T-cell (primary cell): ENCODE measurements around the gene TRAF3IP1. TPM values are rescaled to one million over a fixed set of nuclear protein-coding genes. Genes with fewer than 3 reads are reported as not detected.

Source experiments
- ATAC-seq, 4 experiments: fragments of 200-7000 bp in 3 of 4; fragments of 150-1000 bp in 1 of 4; cut with Tn5 transposase; replicated peaks in 1 of 4; 1 replicate in 3 of 4; 2 replicates in 1 of 4; pipeline ENCODE4 v1.10.0; 2021; ENCODE audit warnings: moderate library complexity in 3 of 4, mild to moderate bottlenecking in 2 of 4, moderate number of reproducible peaks in 1 of 4
- CTCF ChIA-PET, 2 donors: fragments of 300-600 bp; sonication (Branson Sonifier 250); formaldehyde crosslinking; loops; one replicate each; lab custom pipeline; 2022; ENCODE audit warnings: antibody characterized with exemption in 2 of 2; lab: Charles Lee
- POLR2A ChIA-PET, 2 donors: fragments of 300-600 bp; sonication (Branson Sonifier 250); formaldehyde crosslinking; loops; one replicate each; lab custom pipeline; 2022; ENCODE audit warnings: antibody characterized with exemption in 2 of 2; lab: Charles Lee
- DNase-seq, 35 experiments: peaks; one replicate each; pipeline versions ENCODE4 v3.0.0 to v3.0.0-alpha.2; 2013 to 2023
- H3K27ac ChIP-seq: one replicate; pipeline ENCODE4 v1.5.1; 2013; ENCODE audit warnings: low read length
- H3K27me3 ChIP-seq, 2 experiments: replicated peaks in 1 of 2; 1 replicate in 1 of 2; 2 replicates in 1 of 2; pipeline versions ENCODE4 v1.6.1 to v1.7.0; 2013; ENCODE audit warnings: low read length in 1 of 2, mixed read lengths in 1 of 2; ENCODE audit not compliant: control insufficient read depth in 2 of 2, insufficient read depth in 2 of 2; ENCODE audit errors: extremely low read depth in 1 of 2
- H3K36me3 ChIP-seq, 2 donors: 1 replicate in 1 of 2; 2 replicates in 1 of 2; pipeline versions ENCODE4 v1.6.1 to v1.7.0; 2013; ENCODE audit warnings: low read length in 1 of 2; ENCODE audit not compliant: control insufficient read depth in 2 of 2, insufficient read depth in 1 of 2; ENCODE audit errors: extremely low read depth in 1 of 2
- H3K4me1 ChIP-seq, 2 experiments: 1 replicate in 1 of 2; 2 replicates in 1 of 2; pipeline versions ENCODE4 v1.6.1 to v1.7.0; 2013; ENCODE audit warnings: low read length in 2 of 2, mixed read lengths in 1 of 2; ENCODE audit not compliant: insufficient read depth in 2 of 2, control insufficient read depth in 1 of 2; ENCODE audit errors: extremely low read depth in 1 of 2
- H3K4me3 ChIP-seq, 2 donors: 1 replicate in 1 of 2; 2 replicates in 1 of 2; pipeline versions ENCODE4 v1.5.1 to v1.7.0; 2013; ENCODE audit warnings: mild to moderate bottlenecking in 2 of 2, low read length in 1 of 2, moderate library complexity in 1 of 2; ENCODE audit not compliant: control insufficient read depth in 1 of 2; ENCODE audit errors: extremely low read depth in 1 of 2
- H3K9me3 ChIP-seq: 2 replicates; pipeline ENCODE4 v1.7.0; 2013
- H3K27ac Mint-ChIP-seq, 2 donors: one replicate each; pipeline ENCODE4 v1.8.0; 2020 to 2021; ENCODE audit warnings: mild to moderate bottlenecking in 2 of 2, mixed read lengths in 2 of 2
- H3K27me3 Mint-ChIP-seq, 2 donors: one replicate each; pipeline ENCODE4 v1.8.0; 2021 to 2022; ENCODE audit warnings: mixed read lengths in 2 of 2
- H3K36me3 Mint-ChIP-seq: one replicate; pipeline ENCODE4 v1.8.0; 2021; ENCODE audit warnings: mixed read lengths
- H3K4me1 Mint-ChIP-seq, 3 donors: one replicate each; pipeline ENCODE4 v1.8.0; 2020 to 2022; ENCODE audit warnings: mixed read lengths in 3 of 3, mild to moderate bottlenecking in 1 of 3
- H3K4me3 Mint-ChIP-seq, 3 donors: one replicate each; pipeline ENCODE4 v1.8.0; 2020 to 2022; ENCODE audit warnings: mild to moderate bottlenecking in 3 of 3, mixed read lengths in 3 of 3, moderate library complexity in 3 of 3
- H3K9me3 Mint-ChIP-seq, 3 donors: one replicate each; pipeline ENCODE4 v1.8.0; 2020 to 2022; ENCODE audit warnings: mixed read lengths in 3 of 3
- WGBS: methylation state at CpG from one replicate; pipeline ENCODE4 v1.1.5; 2013; ENCODE audit warnings: missing lambda C conversion rate; ENCODE audit not compliant: insufficient coverage; 5-methylcytosine and 5-hydroxymethylcytosine counted together
- total RNA-seq, 35 experiments: library from RNA in 6 of 35; stranded (reverse) in 6 of 35; fragments of 120-200 nt in 1 of 35; gene quantifications; one replicate each; pipeline versions ENCODE4 v1.2.1 to v1.2.4 and lab custom pipeline; 2013 to 2026

TRAF3IP1 gene
- total RNA-seq, 5 donors from 2014 or later (not counting 1 experiment from before 2014, with no cell fraction given): 6.3 to 12.1 (median 11.8) TPM

- ChIA-PET POLR2A (no interaction called here), CTCF (no interaction called here)
- peaks cover 0 to 7% of the 10 kb centered on the region in 2 donors for H3K27me3 Mint-ChIP-seq
- H3K27ac Mint-ChIP-seq: no peak overlapping the region
- DNase-seq (no peak), ATAC-seq (no peak)
- no peak overlapping the region for H3K4me3 Mint-ChIP-seq
- Histone ChIP-seq H3K9me3 (no peaks in the 10 kb centered on the region), H3K4me3 (no peak overlapping the region), H3K27ac (no peak overlapping the region), H3K27me3 (peaks cover 0 to 11% of the 10 kb centered on the region in 2 experiments), H3K4me1 (peaks cover 7 to 28% of the 10 kb centered on the region in 2 experiments), H3K36me3 (no peaks in the 10 kb centered on the region)
- H3K9me3 Mint-ChIP-seq: no peaks in the 10 kb centered on the region
- H3K36me3 Mint-ChIP-seq: no peaks in the 10 kb centered on the region
- H3K4me1 Mint-ChIP-seq: peaks cover 22 to 33% (median 30%) of the 10 kb centered on the region in 3 donors
- 87% methylated on average over 8 of the region's 8 CpGs for WGBS
Observed at GRCh38 chr2:238291550-238292281, 28.6 kb upstream of the TRAF3IP1 start.

GRCh38 chr2:238294046-238294392 lies 26.3 kb upstream of the TRAF3IP1 start:
- Mint-ChIP-seq H3K4me1 (peaks cover 11 to 16% (median 15%) of the 10 kb centered on the region in 3 donors), H3K27ac (no peak overlapping the region), H3K27me3 (peaks cover 0 to 16% of the 10 kb centered on the region in 2 donors), H3K36me3 (no peaks in the 10 kb centered on the region), H3K4me3 (no peak overlapping the region), H3K9me3 (no peaks in the 10 kb centered on the region)
- DNase-seq (no peak), ATAC-seq (no peak)
- ChIA-PET CTCF (no interaction called here), POLR2A (no interaction called here)
- H3K4me3 ChIP-seq: no peak overlapping the region
- H3K9me3 ChIP-seq: no peaks in the 10 kb centered on the region
- peaks cover 0 to 22% of the 10 kb centered on the region in 2 experiments for H3K27me3 ChIP-seq
- H3K4me1 ChIP-seq: peaks cover 7 to 13% of the 10 kb centered on the region in 2 experiments
- H3K36me3 ChIP-seq: no peaks in the 10 kb centered on the region
- 79% methylated on average over 9 of the region's 9 CpGs for WGBS
- H3K27ac ChIP-seq: no peak overlapping the region

- ChIA-PET POLR2A (interaction anchor here in 1 of 2 donors (1.0 kb wide), 1 partner anchor 281 kb away, joined by 3 read pairs; no protein-coding TSS in a partner anchor), CTCF (no interaction called here)
- Mint-ChIP-seq H3K27ac (no peak overlapping the region), H3K9me3 (no peaks in the 10 kb centered on the region), H3K4me1 (peaks cover 6 to 10% (median 10%) of the 10 kb centered on the region in 3 donors), H3K27me3 (peaks cover 0 to 16% of the 10 kb centered on the region in 2 donors), H3K4me3 (no peak overlapping the region), H3K36me3 (no peaks in the 10 kb centered on the region)
- WGBS: 86% methylated on average over 12 of the region's 17 CpGs
- ATAC-seq: no peak
- Histone ChIP-seq H3K36me3 (no peaks in the 10 kb centered on the region), H3K4me1 (peaks cover 3 to 7% of the 10 kb centered on the region in 2 experiments), H3K27me3 (peaks cover 0 to 22% of the 10 kb centered on the region in 2 experiments), H3K9me3 (no peaks in the 10 kb centered on the region), H3K4me3 (no peak overlapping the region), H3K27ac (no peak overlapping the region)
- DNase-seq: no peak
Observed at GRCh38 chr2:238294393-238295143, 25.8 kb upstream of the TRAF3IP1 start.

GRCh38 chr2:238295144-238296112 lies 24.9 kb upstream of the TRAF3IP1 start:
- Mint-ChIP-seq H3K36me3 (no peaks in the 10 kb centered on the region), H3K9me3 (no peaks in the 10 kb centered on the region), H3K27ac (peak overlapping the region in 1 of 2 donors; percentile 3), H3K4me1 (peaks cover 0 to 2% (median 2%) of the 10 kb centered on the region in 3 donors), H3K4me3 (no peak overlapping the region), H3K27me3 (peaks cover 0 to 16% of the 10 kb centered on the region in 2 donors)
- no peaks in the 10 kb centered on the region for H3K9me3 ChIP-seq
- peaks cover 0 to 22% of the 10 kb centered on the region in 2 experiments for H3K27me3 ChIP-seq
- no peak overlapping the region for H3K27ac ChIP-seq
- 75% methylated on average over 8 of the region's 21 CpGs for WGBS
- DNase-seq (no peak), ATAC-seq (no peak)
- ChIA-PET POLR2A (interaction anchor here in 1 of 2 donors (1.0 kb wide), 1 partner anchor 282 kb away, joined by 3 read pairs; no protein-coding TSS in a partner anchor), CTCF (no interaction called here)
- no peaks in the 10 kb centered on the region for H3K36me3 ChIP-seq
- H3K4me1 ChIP-seq: no peaks in the 10 kb centered on the region
- no peak overlapping the region for H3K4me3 ChIP-seq

GRCh38 chr2:238296638-238297457 lies 23.5 kb upstream of the TRAF3IP1 start:
- POLR2A ChIA-PET: no interaction called here
- WGBS: 79% methylated on average over 13 of the region's 24 CpGs
- H3K4me3 ChIP-seq: no peak overlapping the region
- no peaks in the 10 kb centered on the region for H3K4me1 ChIP-seq
- no peak overlapping the region for H3K27ac ChIP-seq
- H3K36me3 Mint-ChIP-seq: no peaks in the 10 kb centered on the region
- peaks cover 0 to 27% of the 10 kb centered on the region in 2 experiments for H3K27me3 ChIP-seq
- no peaks in the 10 kb centered on the region for H3K36me3 ChIP-seq
- no peaks in the 10 kb centered on the region for H3K9me3 ChIP-seq
- ATAC-seq (no peak), DNase-seq (no peak)
- no peak overlapping the region for H3K4me3 Mint-ChIP-seq
- H3K27ac Mint-ChIP-seq: no peak overlapping the region
- no peaks in the 10 kb centered on the region for H3K4me1 Mint-ChIP-seq
- H3K27me3 Mint-ChIP-seq: peaks cover 0 to 16% of the 10 kb centered on the region in 2 donors
- no peaks in the 10 kb centered on the region for H3K9me3 Mint-ChIP-seq
- CTCF ChIA-PET: interaction anchor here in 1 of 2 donors (0.6 kb wide), 1 partner anchor 30 kb away, joined by 4 read pairs; no protein-coding TSS in a partner anchor
